ENCODE measurements around the gene DDIT3. TPM values are rescaled to one million over a fixed set of nuclear protein-coding genes. Genes with fewer than 3 reads are reported as not detected.

DDIT3 gene
- total RNA-seq, 4 donors from 2014 or later, result 23.3 to 68.8 (median 45.1) TPM

GRCh38 chr12:57546438-57547287 is 26.3 kb upstream of the DDIT3 start, which contains the start of gene DCTN2:
Gene DCTN2, minus strand, starts transcription at chr12:57547192. Its CDS starts 129 bp downstream, at chr12:57547063.
- TF ChIP-seq, protein P1, sequence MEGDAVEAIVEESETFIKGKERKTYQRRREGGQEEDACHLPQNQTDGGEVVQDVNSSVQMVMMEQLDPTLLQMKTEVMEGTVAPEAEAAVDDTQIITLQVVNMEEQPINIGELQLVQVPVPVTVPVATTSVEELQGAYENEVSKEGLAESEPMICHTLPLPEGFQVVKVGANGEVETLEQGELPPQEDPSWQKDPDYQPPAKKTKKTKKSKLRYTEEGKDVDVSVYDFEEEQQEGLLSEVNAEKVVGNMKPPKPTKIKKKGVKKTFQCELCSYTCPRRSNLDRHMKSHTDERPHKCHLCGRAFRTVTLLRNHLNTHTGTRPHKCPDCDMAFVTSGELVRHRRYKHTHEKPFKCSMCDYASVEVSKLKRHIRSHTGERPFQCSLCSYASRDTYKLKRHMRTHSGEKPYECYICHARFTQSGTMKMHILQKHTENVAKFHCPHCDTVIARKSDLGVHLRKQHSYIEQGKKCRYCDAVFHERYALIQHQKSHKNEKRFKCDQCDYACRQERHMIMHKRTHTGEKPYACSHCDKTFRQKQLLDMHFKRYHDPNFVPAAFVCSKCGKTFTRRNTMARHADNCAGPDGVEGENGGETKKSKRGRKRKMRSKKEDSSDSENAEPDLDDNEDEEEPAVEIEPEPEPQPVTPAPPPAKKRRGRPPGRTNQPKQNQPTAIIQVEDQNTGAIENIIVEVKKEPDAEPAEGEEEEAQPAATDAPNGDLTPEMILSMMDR (IDR thresholded peaks at IDR 0.05; ENCODE audit: low read depth), result no peak

DNA sequence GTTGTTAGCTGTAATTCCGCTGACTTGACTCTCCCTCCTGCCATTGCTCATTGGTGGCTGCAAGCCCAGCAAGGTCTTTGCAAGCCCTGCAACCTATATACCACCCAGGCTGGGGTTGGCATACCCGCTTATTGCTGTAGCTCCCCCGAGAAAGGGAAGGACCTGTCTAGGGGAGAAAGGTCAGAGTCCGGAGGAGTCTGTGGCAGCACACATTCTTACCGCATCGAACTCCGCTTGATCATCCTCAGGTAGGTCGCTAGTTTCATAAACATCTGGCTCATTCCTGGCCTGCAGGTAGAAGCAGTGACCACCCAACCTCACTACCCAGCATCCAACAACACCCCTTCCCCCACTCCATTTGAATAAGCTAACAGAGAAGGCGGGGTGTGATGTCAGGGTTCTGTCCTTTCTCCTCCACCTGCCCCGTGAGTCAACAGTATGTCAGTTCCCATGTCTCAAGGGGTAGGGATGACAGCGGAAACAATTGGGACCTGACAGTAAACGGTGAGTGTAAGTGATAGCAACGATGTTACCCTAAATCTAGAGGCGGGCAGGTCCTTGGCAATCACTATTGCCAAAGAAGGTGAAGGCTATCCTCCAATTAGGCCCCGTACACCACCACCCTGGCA is 25.6 kb upstream of the DDIT3 start:
- TF ChIP-seq, protein P1 (IDR thresholded peaks at IDR 0.05; ENCODE audit: low read depth), result no peak

- TF ChIP-seq, protein P1 (IDR thresholded peaks at IDR 0.05; ENCODE audit: low read depth), result no peak
Measured at GRCh38 chr12:57543581-57543980, 23.3 kb upstream of the DDIT3 start.

DNA sequence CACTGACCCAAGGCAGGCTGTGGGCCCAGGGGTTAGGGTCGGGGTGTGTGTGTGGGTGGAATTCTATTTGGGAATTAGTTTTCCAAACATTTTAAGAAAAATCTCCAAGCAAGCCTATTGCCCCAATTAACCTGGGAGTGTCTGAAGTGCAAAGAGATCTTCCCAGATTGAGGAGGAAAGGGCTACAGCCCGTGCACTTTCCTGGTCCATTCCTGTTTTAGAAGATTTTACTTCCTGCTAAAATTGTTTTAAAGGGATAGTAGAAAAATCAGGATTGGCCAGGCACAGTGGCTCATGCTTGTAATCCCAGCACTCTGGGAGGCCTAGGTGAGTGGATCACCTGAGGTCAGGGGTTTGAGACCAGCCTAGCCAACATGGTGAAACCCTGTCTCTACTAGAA is 21.4 kb upstream of the DDIT3 start:
- TF ChIP-seq, protein P1 (IDR thresholded peaks at IDR 0.05; ENCODE audit: low read depth), result no peak

DNA sequence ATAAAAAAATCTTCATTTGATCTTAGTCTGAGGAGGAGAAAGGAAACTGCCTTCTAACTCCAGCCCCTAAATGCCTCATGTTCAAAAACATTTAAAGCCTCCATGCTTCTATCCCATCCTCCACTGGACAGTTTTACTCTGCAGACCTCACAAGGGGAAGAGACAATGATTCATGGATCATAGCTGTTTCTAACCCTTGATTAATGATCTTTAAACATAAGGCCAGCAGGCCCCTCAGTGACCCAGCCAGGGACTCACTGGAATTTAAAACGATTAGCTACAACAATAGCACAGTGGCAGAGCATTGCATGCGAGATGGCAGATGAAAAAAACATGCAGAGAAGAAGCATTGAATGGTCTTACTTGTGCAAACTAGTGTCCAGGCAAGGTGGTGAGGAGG is 20.7 kb upstream of the DDIT3 start:
- TF ChIP-seq, protein P1 (IDR thresholded peaks at IDR 0.05; ENCODE audit: low read depth), result no peak

DNA sequence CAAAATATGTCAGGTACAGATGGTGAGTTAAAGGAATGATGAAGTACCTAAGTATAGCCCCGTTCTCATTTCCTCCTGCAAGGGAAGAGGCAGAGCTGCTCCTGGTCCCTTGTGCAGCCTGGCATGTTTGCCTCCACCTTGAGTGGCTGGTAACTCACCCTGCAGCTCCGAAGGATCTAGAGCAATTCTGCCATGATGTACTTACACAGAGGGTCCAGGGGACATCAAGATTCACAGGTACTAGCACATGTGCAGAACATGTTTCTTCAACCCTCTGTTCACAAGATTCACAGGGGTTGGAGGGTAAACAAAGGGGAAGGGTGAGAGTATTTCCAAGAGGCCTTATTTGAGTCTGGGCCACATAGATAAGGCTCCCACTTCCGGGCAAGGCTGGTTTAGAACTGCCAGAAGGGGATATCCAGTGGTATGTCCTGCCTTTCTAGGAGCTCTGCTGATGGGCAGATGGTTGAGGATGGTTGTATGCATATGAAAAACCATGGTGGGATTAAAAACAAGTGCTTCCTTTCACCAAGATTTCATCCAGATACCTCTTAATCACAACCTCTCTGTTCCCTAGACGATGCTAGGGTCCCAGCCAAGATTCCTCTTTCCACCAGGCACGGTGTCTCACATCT is 18.9 kb upstream of the DDIT3 start:
- TF ChIP-seq, protein P1 (IDR thresholded peaks at IDR 0.05; ENCODE audit: low read depth), result no peak

DNA sequence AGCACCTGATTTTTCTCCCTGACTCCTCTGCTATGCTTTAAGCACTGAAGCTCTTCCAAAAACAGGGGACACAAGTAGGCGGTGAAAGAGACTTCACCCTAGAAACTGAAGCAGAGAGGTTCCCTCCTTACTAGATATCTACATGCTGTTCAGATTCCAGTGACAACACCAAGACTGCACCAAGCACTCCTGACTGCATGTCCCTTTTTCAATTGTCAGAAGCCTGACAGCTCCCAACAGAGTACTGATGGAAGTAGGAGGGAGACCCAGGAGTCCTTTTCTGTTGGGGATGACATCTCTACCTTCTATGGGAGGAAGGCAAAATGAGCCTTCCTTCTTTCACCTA is 16.3 kb upstream of the DDIT3 start:
- TF ChIP-seq, protein P1 (IDR thresholded peaks at IDR 0.05; ENCODE audit: low read depth), result no peak
